IMR-90 (cell line): ENCODE measurements around the gene FCRL5. TPM values are rescaled to one million over a fixed set of nuclear protein-coding genes. Genes with fewer than 3 reads are reported as not detected.

Experiments
- ATAC-seq: fragments of 200-7000 bp; cut with Tn5 transposase; 2 replicates; pipeline ENCODE4 v1.9.1; 2020; ENCODE audit warnings: low read depth, mild to moderate bottlenecking, moderate library complexity
- BruUV-seq: library from RNA; stranded (reverse); fragments of 400-500 nt; replicated peaks from 2 replicates; lab custom pipeline; 2021; lab: Mats Ljungman, UMichigan
- CTCF ChIA-PET: fragments of 300-600 bp; formaldehyde crosslinking; extraction: SDS; loops from one replicate; lab custom pipeline; 2021; ENCODE audit warnings: antibody characterized with exemption; lab: Yijun Ruan, JAX
- POLR2A ChIA-PET: fragments of 300-600 bp; sonication (Branson Sonifier 250); formaldehyde crosslinking; loops from one replicate; lab custom pipeline; 2022; ENCODE audit warnings: antibody characterized with exemption; ENCODE audit not compliant: unreplicated experiment; lab: Charles Lee
- DNase-seq: peaks from one replicate; pipeline ENCODE4 v3.0.0; 2013
- H2AFZ ChIP-seq: replicated peaks from 2 replicates; pipeline ENCODE3; 2013; ENCODE audit warnings: low read length, mild to moderate bottlenecking; ENCODE audit not compliant: poor library complexity
- H2AK5ac ChIP-seq: 2 replicates; pipeline ENCODE4 v1.6.1; 2013; ENCODE audit warnings: low read depth, low read length, inconsistent platforms
- H2AK9ac ChIP-seq: replicated peaks from 2 replicates; pipeline ENCODE3; 2013; ENCODE audit warnings: mild to moderate bottlenecking, low read depth, low read length, moderate library complexity; ENCODE audit not compliant: poor library complexity
- H2BK120ac ChIP-seq: 2 replicates; pipeline ENCODE4 v1.6.1; 2013; ENCODE audit warnings: low read depth, low read length, inconsistent platforms
- H2BK15ac ChIP-seq: 3 replicates; pipeline ENCODE4 v1.6.1; 2013; ENCODE audit warnings: low read depth, low read length, inconsistent platforms
- H2BK20ac ChIP-seq: 2 replicates; pipeline ENCODE4 v1.6.1; 2013; ENCODE audit warnings: low read depth, mild to moderate bottlenecking, inconsistent platforms, low read length, moderate library complexity
- H2BK5ac ChIP-seq: 2 replicates; pipeline ENCODE4 v1.6.1; 2013; ENCODE audit warnings: mild to moderate bottlenecking, low read depth, low read length, inconsistent platforms; ENCODE audit not compliant: poor library complexity, severe bottlenecking
- H3K14ac ChIP-seq: replicated peaks from 2 replicates; pipeline ENCODE4 v1.6.1; 2013; ENCODE audit warnings: low read depth, low read length, inconsistent platforms
- H3K18ac ChIP-seq: 2 replicates; pipeline ENCODE4 v1.6.1; 2013; ENCODE audit warnings: low read depth, low read length, control low read depth
- H3K23ac ChIP-seq: 2 replicates; pipeline ENCODE4 v1.6.1; 2013; ENCODE audit warnings: low read depth, low read length, inconsistent platforms
- H3K27ac ChIP-seq: 2 replicates; pipeline ENCODE4 v1.5.1; 2013; ENCODE audit warnings: mild to moderate bottlenecking, control low read depth, low read length; ENCODE audit not compliant: insufficient read depth
- H3K27me3 ChIP-seq: 2 replicates; pipeline ENCODE4 v1.6.1; 2013; ENCODE audit warnings: low read length; ENCODE audit not compliant: control insufficient read depth, insufficient read depth
- H3K36me3 ChIP-seq: 2 replicates; pipeline ENCODE4 v1.6.1; 2013; ENCODE audit warnings: low read length, mixed read lengths; ENCODE audit not compliant: control insufficient read depth, insufficient read depth
- H3K4ac ChIP-seq: 2 replicates; pipeline ENCODE4 v1.6.1; 2013; ENCODE audit warnings: low read depth, low read length, inconsistent platforms
- H3K4me1 ChIP-seq: 2 replicates; pipeline ENCODE4 v1.6.1; 2013; ENCODE audit warnings: low read length, mixed read lengths; ENCODE audit not compliant: control insufficient read depth, insufficient read depth
- H3K4me2 ChIP-seq: 2 replicates; pipeline ENCODE4 v1.6.1; 2013; ENCODE audit warnings: low read depth, mild to moderate bottlenecking, control low read depth, low read length, moderate library complexity
- H3K4me3 ChIP-seq: 2 replicates; pipeline ENCODE4 v1.5.1; 2013; ENCODE audit warnings: low read depth, mild to moderate bottlenecking, control low read depth, low read length, moderate library complexity; ENCODE audit not compliant: insufficient read depth
- H3K56ac ChIP-seq: 2 replicates; pipeline ENCODE4 v1.6.1; 2013; ENCODE audit warnings: low read length, inconsistent platforms; ENCODE audit not compliant: insufficient read depth; ENCODE audit errors: extremely low read depth
- H3K79me1 ChIP-seq, 2 experiments: 2 replicates each; pipeline ENCODE4 v1.6.1; 2013; ENCODE audit warnings: low read length in 2 of 2, inconsistent platforms in 1 of 2, low read depth in 1 of 2
- H3K9ac ChIP-seq: 2 replicates; pipeline ENCODE4 v1.6.1; 2013; ENCODE audit warnings: low read depth, low read length, control low read depth
- H3K9me1 ChIP-seq: 2 replicates; pipeline ENCODE4 v1.6.1; 2013; ENCODE audit warnings: low read length, inconsistent platforms; ENCODE audit not compliant: insufficient read depth
- H3K9me3 ChIP-seq: 2 replicates; pipeline ENCODE4 v1.6.1; 2013; ENCODE audit warnings: low read length; ENCODE audit not compliant: control insufficient read depth, insufficient read depth
- H4K20me1 ChIP-seq: 2 replicates; pipeline ENCODE4 v1.6.1; 2013; ENCODE audit warnings: low read length, inconsistent platforms; ENCODE audit not compliant: insufficient read depth
- H4K5ac ChIP-seq: 2 replicates; pipeline ENCODE4 v1.6.1; 2013; ENCODE audit warnings: mild to moderate bottlenecking, low read depth, low read length, control low read depth
- H4K8ac ChIP-seq, 2 experiments: 2 replicates each; pipeline ENCODE4 v1.6.1; 2013; ENCODE audit warnings: low read depth in 2 of 2, low read length in 2 of 2, control low read depth in 1 of 2, inconsistent platforms in 1 of 2
- H4K91ac ChIP-seq: 2 replicates; pipeline ENCODE4 v1.6.1; 2013; ENCODE audit warnings: low read depth, low read length, inconsistent platforms; ENCODE audit not compliant: insufficient read depth
- BHLHE40 ChIP-seq: fragments of 150-350 bp; IDR thresholded peaks from 2 replicates; pipeline ENCODE4 v1.6.1; 2016; ENCODE audit warnings: mild to moderate bottlenecking, low read depth, low read length
- CEBPB ChIP-seq: IDR thresholded peaks from 2 replicates; pipeline ENCODE4 v1.6.1; 2012; ENCODE audit warnings: low read depth, low read length, improper control_type of control experiment
- CHD1 ChIP-seq: IDR thresholded peaks from 2 replicates; pipeline ENCODE4 v1.6.1; 2012; ENCODE audit warnings: low read depth, low read length, improper control_type of control experiment
- CTCF ChIP-seq: conservative IDR thresholded peaks from 2 replicates; pipeline ENCODE4 v1.5.1; 2012; ENCODE audit warnings: mild to moderate bottlenecking, low read depth, low read length, improper control_type of control experiment
- ELK1 ChIP-seq: fragments of 150-350 bp; IDR thresholded peaks from 2 replicates; pipeline ENCODE4 v1.6.1; 2016; ENCODE audit warnings: low read depth, mild to moderate bottlenecking, low read length, moderate library complexity, borderline replicate concordance
- FOS ChIP-seq: fragments of 150-350 bp; IDR thresholded peaks from 2 replicates; pipeline ENCODE4 v1.6.1; 2016; ENCODE audit warnings: low read depth, low read length
- MAFK ChIP-seq: IDR thresholded peaks from 2 replicates; pipeline ENCODE4 v1.6.1; 2012; ENCODE audit warnings: low read depth, low read length, improper control_type of control experiment
- MAZ ChIP-seq: IDR thresholded peaks from 2 replicates; pipeline ENCODE4 v1.6.1; 2012; ENCODE audit warnings: low read depth, mild to moderate bottlenecking, low read length, improper control_type of control experiment, moderate library complexity, borderline replicate concordance
- MXI1 ChIP-seq: IDR thresholded peaks from 2 replicates; pipeline ENCODE4 v1.6.1; 2012; ENCODE audit warnings: low read depth, mild to moderate bottlenecking, low read length, moderate library complexity, borderline replicate concordance
- NFE2L2 ChIP-seq: fragments of 150-350 bp; IDR thresholded peaks from 2 replicates; pipeline ENCODE4 v1.6.1; 2016; ENCODE audit warnings: low read depth, mild to moderate bottlenecking, low read length
- POLR2A ChIP-seq: IDR thresholded peaks from 2 replicates; pipeline ENCODE4 v1.6.1; 2012; ENCODE audit warnings: mild to moderate bottlenecking, low read depth, low read length
- RAD21 ChIP-seq: IDR thresholded peaks from 2 replicates; pipeline ENCODE4 v1.6.1; 2012; ENCODE audit warnings: low read length, improper control_type of control experiment
- RCOR1 ChIP-seq: IDR thresholded peaks from 2 replicates; pipeline ENCODE4 v1.6.1; 2012; ENCODE audit warnings: mild to moderate bottlenecking, low read length, improper control_type of control experiment; ENCODE audit not compliant: insufficient replicate concordance
- RFX5 ChIP-seq: IDR thresholded peaks from 2 replicates; pipeline ENCODE4 v1.8.0; 2012; ENCODE audit warnings: low read depth, mild to moderate bottlenecking, low read length, moderate library complexity
- SMC3 ChIP-seq: fragments of 150-350 bp; IDR thresholded peaks from 2 replicates; pipeline ENCODE4 v1.6.1; 2016; ENCODE audit warnings: low read depth, mild to moderate bottlenecking, antibody characterized with exemption, low read length, moderate library complexity
- USF2 ChIP-seq: fragments of 150-350 bp; IDR thresholded peaks from 2 replicates; pipeline ENCODE4 v1.6.1; 2017; ENCODE audit warnings: mild to moderate bottlenecking, antibody characterized with exemption, low read length, low read depth
- WGBS, 2 experiments: methylation state at CpG; one replicate each; pipeline versions ENCODE4 v1.1.5 to v1.1.7; 2013; ENCODE audit warnings: missing lambda C conversion rate in 2 of 2; ENCODE audit not compliant: insufficient read length in 1 of 2; ENCODE audit errors: extremely low coverage in 2 of 2; 5-methylcytosine and 5-hydroxymethylcytosine counted together
- dilution Hi-C: fragments of 300-500 bp; cut with HindIII; formaldehyde crosslinking; loops from one replicate; pipeline ENCODE4 v1.14.3; 2018; ENCODE audit warnings: low sequenced_read_pairs; ENCODE audit not compliant: unreplicated experiment
- in situ Hi-C: fragments of 300-500 bp; cut with MboI; formaldehyde crosslinking; loops from 3 replicates; pipeline ENCODE4 v1.14.3; 2019; ENCODE audit warnings: low sequenced_read_pairs, inconsistent platforms, mixed read lengths
- intact Hi-C: fragments of 100-400 bp; cut with micrococcal nuclease; formaldehyde crosslinking; loops from 2 replicates; pipeline ENCODE4 v1.10.0; 2022
- polyA plus RNA-seq, 3 experiments: library from polyadenylated mRNA; depleted of rRNA; stranded (reverse); fragments of >200 nt; gene quantifications; 2 replicates each; pipeline ENCODE4 v1.2.3, GENCODE V29; 2012; ENCODE audit warnings: low replicate concordance in 1 of 3
- total RNA-seq: library from RNA; depleted of rRNA; stranded (reverse); fragments of >200 nt; gene quantifications from 2 replicates; pipeline ENCODE4 v1.2.3, GENCODE V29; 2012

FCRL5 gene
- total and polyA plus RNA-seq, 2 of the 4 experiments (the other 2 are of a cell fraction) = not detected

GRCh38 chr1:157540160-157540748, 12.1 kb downstream of the FCRL5 start:
- H3K4me1 ChIP-seq = no peaks in the 10 kb centered on the region
- intact Hi-C loops = no loop called here
- no peak overlapping the region for H3K4ac ChIP-seq
- no peak overlapping the region for H3K23ac ChIP-seq
- H3K9me1 ChIP-seq = no peaks in the 10 kb centered on the region
- H2BK120ac ChIP-seq = no peak overlapping the region
- H4K20me1 ChIP-seq = no peaks in the 10 kb centered on the region
- H3K56ac ChIP-seq = no peak overlapping the region
- no peaks in the 10 kb centered on the region for H3K36me3 ChIP-seq
- no peak overlapping the region for H3K18ac ChIP-seq
- H2BK20ac ChIP-seq = no peak overlapping the region
- no peak overlapping the region for H3K9ac ChIP-seq
- 20% methylated on average over 1 of the region's 2 CpGs; no CpG with 5 or more reads in 1 of the 2 experiments for WGBS, 2 experiments
- no peak overlapping the region for H3K27ac ChIP-seq
- H2AFZ ChIP-seq = no peak overlapping the region
- H3K79me1 ChIP-seq = no peaks in the 10 kb centered on the region
- no peak for ATAC-seq
- H2BK15ac ChIP-seq = no peak overlapping the region
- H3K4me2 ChIP-seq = no peak overlapping the region
- POLR2A ChIA-PET = no interaction called here
- H4K5ac ChIP-seq = no peak overlapping the region
- no peak overlapping the region for H2BK5ac ChIP-seq
- no peaks in the 10 kb centered on the region for H3K27me3 ChIP-seq
- no peak overlapping the region for H2AK5ac ChIP-seq
- H2AK9ac ChIP-seq = no peak overlapping the region
- no peak overlapping the region for H4K8ac ChIP-seq
- dilution Hi-C loops = no loop called here
- no peak for DNase-seq
- H4K91ac ChIP-seq = no peak overlapping the region
- no peak for TF ChIP-seq POLR2A
- no peak for TF ChIP-seq BHLHE40
- no peak for TF ChIP-seq FOS
- no peak for TF ChIP-seq MXI1
- TF ChIP-seq MAZ = no peak
- no peak for TF ChIP-seq SMC3
- TF ChIP-seq RAD21 = no peak
- TF ChIP-seq RFX5 = no peak
- TF ChIP-seq CHD1 = no peak
- no peak for TF ChIP-seq USF2
- no peak for TF ChIP-seq ELK1
- no peak for TF ChIP-seq CEBPB
- no peak for TF ChIP-seq RCOR1
- TF ChIP-seq MAFK = no peak
- no peak for TF ChIP-seq NFE2L2
- TF ChIP-seq CTCF = no peak
- no peaks in the 10 kb centered on the region for H3K9me3 ChIP-seq
- BruUV-seq = no TSS peak
- in situ Hi-C loops = no loop called here
- H3K14ac ChIP-seq = no peak overlapping the region
- no peak overlapping the region for H3K4me3 ChIP-seq
- CTCF ChIA-PET = interaction anchor here (0.6 kb wide), 1 partner anchor 10 kb away, joined by 3 read pairs; no protein-coding TSS in a partner anchor
